SK-N-DZ (cell line): ENCODE measurements around the gene HSPB2.

Experiments used
- small RNA-seq, 2 experiments: library from RNA; depleted of rRNA; stranded (forward); fragments of <200 nt; gene quantifications; one replicate each; pipeline ENCODE3, GENCODE V24; 2014

Gene HSPB2

Small RNAs within 50 kb of the gene (small RNA-seq; reads per million reads assigned to genes)
- gene C11orf52 = 0 to 0.03 reads per million in 2 experiments
- 0 reads per million in 2 experiments for gene GNG5P3
- 0 reads per million in 2 experiments for gene RNA5SP351
- gene RPL37AP8 = 0 to 0.40 reads per million in 2 experiments
